HG03354 (cell line): Measurements from ENCODE around the gene ASCC2.
A peak's percentile ranks its signal among the peaks of the same experiment; 100 is the strongest.
"Not testable (repeated sequence)": the region's sequence is repeated elsewhere in the genome, so short reads cannot be mapped to it uniquely, and the experiment has no call there.

ENCODE experiments used
- ATAC-seq: cut with Tn5 transposase; IDR thresholded peaks from one replicate; pipeline ENCODE4 v1.9.1; 2021; ENCODE audit warnings: mild to moderate bottlenecking; ENCODE audit not compliant: unreplicated experiment, poor library complexity, severe bottlenecking

The ASCC2 gene

DNA sequence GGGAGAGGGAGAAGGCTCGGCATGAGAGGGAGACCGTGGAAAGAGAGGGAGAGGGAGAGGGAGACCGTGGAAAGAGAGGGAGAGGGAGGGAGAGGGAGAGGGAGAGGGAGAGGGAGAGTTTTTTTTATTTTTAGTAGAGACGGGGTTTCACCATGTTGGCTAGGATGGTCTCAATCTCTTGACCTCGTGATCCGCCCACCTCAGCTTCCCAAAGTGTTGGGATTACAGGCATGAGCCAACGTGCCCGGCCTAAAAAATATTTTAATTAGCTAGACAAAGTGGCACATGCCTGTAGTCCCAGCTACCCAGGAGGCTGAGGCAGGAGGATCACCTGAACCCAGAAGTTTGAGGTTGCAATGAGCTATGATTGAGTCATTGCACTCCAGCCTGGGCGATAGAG lies 21.0 kb upstream of the ASCC2 start:
- ATAC-seq, result not testable (repeated sequence)

DNA sequence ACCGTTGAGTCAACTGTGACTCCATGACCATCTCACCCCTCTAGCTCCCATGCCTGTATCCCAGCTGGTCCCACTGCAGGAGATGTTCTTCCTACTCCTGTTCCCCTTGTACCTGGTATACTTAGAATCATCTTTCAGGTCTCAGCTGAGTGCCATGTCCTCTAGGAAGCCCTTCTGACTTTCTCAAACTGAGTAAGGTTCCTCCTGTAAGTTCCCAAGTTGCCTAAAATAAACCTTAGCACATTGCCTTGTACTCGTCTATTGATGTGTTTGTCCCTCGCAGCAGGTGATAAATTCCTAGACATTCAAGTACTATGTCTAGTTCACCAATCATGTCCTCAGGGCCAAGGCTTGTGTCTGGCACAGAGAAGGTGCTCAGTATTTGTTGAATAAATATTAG lies 18.4 kb upstream of the ASCC2 start:
- no peak for ATAC-seq

DNA sequence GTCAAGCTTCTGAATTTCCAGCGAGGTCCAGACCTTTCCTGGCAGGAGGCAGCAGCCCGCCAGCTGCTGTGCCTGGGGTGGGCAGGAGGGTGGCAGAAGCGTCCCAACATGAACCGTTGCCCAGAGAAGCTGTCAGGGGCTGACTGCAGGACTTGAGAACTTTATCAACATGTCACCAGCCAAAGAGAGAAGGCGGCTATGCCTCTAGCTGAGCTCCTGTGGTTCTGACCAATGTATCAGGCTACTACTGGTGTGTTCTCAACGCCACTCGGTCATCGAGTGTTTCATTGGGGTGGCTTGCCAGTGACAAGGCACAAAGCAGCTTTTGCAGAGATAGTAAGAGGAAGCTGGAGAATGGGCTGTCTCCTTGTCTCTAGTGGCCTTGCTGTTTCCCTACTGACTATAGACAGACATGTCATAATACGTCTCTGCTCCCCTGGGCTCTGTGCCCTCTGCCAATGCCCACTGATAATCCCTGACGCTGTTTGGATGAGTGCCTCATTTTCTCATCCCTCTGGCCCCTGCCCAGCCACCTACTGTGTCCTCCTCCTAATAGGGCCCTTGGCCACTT lies 17.6 kb upstream of the ASCC2 start:
- no peak for ATAC-seq

DNA sequence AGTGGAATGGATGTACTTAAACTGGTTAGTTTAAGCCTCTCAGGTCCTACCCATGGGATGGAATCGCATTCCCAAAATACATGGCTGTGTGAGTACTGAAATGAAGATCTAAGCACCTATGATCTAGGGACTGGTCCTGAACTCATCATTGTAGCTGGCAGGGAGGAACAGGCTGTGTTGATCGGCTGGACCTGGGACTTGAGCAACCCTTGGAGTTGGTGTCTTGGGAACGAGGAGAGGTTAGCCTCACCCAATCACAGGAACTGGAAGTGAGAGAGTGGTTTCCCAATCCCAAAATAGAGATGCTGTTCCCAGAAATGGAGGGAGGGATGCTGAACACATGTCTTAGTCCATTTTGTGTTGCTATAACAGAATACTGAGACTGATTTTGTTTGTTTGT lies 16.4 kb upstream of the ASCC2 start:
- ATAC-seq, result no peak

DNA sequence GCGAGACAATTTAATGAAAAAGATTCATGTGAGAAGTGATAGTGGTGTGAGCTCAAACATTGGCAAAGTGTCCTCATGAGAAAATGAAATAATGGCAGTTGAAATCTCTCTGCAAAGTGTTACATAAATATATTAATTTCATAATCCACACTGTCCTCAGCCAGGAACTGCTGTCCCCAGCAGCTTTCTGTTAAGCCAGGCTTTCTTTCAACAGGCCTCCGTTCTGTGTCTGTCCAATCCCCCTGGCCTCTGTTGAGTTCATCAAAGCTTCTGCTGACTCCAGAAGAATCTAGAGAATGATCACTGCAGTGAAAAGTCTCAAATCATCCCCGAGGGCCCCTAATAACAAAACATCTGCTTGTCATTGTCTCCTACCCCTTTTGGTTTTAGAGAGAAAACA lies 10.0 kb upstream of the ASCC2 start:
- no peak for ATAC-seq

DNA sequence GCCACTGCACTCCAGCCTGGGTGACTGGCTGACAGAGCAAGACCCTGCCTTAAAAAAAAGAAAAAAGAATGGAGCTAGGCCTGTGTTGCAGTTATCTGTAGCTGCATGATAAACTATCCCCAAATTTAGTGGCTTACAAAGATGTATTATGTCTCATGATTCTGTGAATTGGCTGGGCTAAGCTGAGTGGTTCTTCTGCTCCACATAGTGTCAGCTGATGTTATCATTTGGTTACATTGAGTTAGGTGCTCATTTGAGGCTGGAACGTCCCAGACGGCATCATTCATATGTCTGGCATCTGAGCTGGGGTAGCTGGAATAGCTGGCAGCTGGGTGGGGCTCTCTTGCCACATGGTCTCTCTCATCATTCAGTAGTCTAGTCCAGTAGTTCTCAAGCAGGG lies 8.2 kb upstream of the ASCC2 start:
- no peak for ATAC-seq

DNA sequence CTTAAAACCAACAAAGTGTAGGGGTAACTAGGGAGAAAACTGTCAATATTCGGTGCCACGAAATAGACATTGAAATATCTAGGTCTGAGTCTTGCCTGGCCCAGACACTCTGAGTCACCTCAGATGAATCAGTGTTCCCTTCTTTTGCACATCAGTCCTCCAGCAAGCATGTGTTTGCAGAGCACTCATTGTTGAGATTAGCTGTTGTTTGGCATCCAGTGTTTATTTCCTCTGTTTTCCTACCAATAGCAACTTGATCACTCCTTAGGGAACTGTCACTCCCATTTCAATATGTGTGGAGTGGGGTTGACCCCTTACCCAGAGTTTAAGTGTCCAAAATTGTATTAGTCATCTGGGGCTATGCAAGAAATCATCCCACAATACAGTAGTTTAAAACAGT lies 4.7 kb upstream of the ASCC2 start:
- no peak for ATAC-seq

DNA sequence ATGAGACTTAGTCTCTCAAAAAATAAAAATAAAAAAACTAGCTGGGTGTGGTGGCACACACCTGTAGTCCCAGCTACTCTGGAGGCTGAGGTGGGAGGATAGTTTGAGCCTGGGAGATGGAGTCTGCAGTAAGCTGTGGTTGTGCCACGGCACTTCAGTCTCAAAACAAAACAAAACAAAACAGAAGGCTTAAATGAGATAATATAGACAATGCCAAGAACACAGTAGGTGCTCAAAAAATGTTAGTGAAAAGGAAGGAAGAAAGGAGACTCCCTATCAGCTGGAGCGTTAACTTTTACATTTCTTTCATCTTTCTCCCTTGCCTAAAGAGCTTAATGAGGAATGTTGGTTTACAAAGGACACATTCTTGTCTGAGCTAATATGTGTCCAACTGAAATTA lies 4.1 kb upstream of the ASCC2 start:
- no peak for ATAC-seq

DNA sequence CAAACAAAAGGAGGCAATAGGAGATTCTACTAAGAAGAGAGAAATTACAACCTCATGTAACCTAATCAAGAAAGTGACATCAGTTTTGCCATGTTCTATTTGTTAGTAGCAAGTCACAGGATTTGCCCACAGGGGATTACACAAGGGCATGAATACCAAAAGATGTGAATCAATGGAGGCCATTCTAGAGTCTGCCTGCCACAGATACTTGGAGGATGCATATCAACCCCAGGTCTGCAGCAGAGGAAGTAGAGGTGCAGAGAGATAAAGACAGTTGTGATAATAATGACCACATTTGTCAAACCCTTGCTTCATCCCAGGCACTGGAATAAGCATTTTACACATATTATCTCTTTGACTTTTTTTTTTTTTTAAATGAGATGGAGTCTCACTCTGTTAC lies 2.4 kb upstream of the ASCC2 start:
- ATAC-seq, result no peak

DNA sequence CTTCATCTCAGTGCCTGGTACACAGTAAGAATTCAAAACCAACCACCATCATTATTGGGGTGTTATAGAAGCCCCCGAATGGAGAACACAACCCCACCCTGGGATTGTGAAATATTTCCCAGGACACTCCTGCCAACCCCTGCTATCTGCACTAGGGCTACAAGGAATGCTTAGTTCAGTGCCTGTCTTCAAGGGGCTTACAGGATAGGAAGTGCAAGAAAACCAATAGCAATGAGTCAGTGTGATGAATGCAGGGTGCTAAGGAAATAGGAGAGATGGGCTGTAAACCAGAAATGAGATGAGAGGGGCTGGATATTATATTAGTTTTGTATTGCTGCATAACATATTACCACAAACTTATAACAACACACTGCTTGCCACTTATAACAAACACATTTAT lies 965 bp upstream of the ASCC2 start:
- ATAC-seq, result no peak

DNA sequence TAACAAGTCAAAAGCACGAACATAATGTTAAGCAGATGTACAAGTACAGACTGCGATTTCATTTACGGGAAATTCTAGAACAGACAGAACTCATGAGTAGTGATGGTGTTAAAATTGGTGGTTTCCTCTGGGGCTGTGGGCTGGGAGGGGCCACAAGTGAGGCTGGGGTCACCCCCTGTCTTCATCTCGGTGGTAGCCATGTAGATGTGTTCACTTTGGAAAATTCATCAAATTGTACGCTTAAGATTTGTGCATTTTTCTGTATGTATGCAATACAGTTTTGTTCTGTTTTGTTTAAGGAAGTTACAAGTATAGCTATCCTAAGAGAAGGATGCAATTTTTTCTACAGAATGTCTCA lies 504 bp upstream of the ASCC2 start:
- peak; percentile 8 for ATAC-seq

DNA sequence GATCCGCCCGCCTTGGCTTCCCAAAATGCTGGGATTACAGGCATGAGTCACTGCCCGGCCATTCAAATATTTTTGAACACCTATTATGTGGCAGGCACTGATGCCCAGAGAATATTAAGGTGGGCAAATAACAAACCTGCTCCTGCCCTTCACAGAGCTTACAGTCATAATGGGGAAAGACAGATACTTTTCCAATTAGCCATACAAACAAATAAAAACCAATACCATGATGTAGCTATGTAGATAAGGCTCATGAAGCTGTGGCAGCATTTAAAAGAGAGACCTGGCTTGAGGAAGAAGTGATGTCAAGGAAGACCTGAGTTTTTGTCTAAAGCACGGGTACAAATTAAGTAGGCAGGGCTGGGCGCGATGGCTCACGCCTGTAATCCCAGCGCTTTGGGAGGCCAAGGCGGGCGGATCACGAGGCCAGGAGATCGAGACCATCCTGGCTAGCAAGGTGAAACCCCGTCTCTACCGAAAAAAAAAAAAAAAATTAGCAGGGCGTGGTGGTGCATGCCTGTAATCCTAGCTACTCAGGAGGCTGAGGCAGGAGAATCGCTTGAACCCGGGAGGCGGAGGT lies 1.2 kb downstream of the ASCC2 start:
- ATAC-seq, result not testable (repeated sequence)

DNA sequence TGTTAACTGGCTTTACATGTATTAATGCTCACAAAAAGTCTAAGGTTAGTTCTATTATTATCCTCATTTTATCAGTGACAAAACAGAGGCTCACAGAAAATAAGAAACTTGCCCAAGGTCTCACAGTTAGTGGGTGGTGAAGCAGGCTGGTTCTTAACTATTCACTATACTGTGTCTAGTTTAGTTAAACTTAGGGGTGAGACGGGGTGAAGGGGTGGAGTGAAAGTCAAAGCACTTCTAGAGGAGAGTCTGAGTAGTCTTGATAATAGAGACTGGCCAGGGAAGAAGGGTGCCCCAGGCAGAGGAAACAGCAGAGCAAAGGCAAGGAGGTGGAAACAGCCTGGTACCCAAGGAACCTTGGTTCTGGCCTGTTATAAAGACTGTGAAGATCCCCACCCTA lies 4.0 kb downstream of the ASCC2 start:
- ATAC-seq, result no peak

DNA sequence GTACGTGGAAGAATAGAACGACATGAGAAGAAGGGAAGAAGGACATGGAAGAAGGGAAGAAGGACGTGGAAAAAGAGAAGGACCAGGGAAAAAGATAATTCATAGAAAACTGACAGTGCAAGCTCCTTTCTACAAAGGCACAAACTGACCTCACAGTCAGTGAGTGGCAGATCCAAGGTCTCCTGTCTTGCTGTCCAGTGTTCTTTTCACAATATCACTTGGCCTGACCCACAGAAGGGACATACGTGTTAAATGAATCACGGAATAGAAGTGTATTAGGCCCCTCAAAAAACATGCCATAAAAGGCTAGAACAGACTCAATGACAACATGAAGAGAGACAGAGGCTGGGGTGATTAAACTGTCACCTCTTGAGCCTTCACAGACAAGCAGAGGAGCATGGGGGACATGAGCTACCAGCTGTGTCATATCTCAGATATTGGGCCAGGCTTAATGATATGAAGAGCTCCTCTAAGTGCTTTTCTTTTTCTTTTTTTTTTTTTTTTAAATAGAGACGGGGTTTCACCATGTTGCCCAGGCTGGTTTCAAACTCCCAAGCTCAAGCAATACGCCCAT lies 4.6 kb downstream of the ASCC2 start:
- ATAC-seq, result no peak

DNA sequence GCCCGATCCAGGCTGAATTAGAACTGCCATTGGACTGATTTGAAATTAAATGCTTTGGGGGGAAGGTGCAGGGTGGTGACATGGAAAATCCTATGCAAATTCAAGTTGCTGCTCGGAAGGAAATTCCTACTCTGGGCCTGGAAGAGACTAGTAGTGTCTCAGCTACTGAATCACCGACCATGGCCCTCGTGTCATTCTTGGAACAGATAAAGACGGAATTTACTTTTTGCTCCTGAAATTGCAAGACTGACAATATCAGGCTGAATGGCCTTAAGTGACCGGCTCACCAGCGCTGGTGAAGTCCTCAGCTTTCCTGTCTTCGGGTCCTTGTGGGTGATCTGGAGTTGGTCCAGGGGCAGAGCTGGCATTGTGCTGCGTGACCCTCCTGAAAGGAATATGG lies 6.1 kb downstream of the ASCC2 start:
- no peak for ATAC-seq

DNA sequence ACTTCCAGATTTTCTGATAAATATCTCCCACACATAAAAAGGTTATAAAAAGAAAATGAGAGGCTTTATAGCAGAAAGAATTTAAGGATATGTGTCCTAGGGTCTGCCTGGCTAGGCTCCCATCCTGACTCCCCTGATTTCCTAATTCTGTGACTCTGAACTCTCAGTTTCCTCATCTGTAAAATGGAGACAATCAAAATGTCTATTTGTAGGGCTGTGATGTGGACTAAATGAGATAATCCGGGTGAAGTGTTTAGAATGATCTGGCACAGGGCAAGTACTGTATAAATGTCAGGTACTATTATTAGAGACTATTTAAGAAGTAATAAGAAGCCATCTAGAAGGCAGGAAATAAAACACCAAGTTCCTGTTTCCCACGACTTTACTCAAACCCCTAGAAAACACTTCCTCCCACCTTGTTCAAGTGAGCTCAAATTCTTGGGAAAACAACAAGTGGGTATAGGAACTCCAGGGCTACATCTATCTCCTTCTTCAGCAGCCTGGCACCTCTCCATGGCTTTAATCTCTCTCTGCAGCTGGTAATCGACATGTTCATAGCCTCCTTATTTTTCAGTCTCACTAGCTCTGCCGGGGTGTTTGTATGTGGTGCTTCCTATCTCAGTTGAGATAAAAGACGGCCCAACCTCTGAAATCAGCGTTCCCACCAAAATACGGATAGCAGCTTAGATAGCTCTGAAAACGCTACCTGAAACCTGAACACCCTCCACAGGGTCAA lies 6.7 kb downstream of the ASCC2 start:
- ATAC-seq, result no peak

DNA sequence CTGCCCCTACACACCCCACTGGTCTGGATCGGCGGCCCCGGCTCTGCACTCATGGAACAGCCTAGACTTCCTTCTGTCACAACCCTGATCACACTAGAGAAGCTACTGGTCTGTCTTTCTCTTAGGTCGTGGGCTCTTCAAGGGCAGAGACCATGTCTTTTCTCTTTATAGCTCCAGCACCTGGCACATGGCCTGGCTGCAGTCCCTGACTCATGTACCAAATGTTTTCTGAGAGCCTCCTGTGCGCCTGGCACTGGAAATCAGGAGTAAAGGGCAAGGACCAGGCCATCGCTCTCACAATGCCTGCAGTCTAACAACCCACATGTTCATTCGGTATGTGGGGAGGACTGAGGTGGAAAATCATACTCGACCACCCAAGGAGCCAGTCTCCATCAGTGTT lies 7.5 kb downstream of the ASCC2 start:
- no peak for ATAC-seq

DNA sequence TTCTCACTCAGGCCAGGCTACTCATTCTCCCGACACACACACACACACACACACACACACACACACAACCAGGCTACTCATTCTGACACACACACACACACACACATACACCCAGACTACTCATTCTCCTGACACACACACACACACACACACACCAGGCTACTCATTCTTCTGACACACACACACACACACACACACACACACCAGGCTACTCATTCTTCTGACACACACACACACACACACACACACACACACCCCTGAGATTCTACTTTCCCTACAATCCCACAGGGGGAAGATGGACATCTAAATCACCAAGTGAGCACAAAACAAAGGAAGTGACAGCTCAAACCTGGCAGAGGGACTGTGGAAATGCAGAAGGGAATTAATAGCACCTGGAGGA lies 10.3 kb downstream of the ASCC2 start:
- ATAC-seq, result not testable (repeated sequence)

DNA sequence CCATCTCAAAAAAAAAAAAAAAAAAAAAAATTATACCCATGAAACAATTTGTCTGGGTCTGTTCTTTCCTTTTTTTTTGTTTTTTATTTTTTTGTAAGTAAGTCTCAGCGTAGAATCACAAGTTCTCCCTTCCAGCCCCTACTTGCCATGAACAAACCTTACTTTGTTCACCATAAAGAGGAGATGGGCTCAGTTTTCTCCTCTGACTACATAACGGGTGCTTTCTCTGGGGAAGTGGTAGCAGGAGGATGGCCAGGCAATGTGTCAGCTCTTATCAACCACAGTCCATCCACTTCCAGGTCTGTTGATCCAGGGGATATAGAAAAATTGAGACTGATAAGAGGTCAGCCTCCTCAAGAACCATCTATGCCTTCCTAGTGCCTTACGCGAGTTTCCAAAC lies 11.0 kb downstream of the ASCC2 start:
- no peak for ATAC-seq

DNA sequence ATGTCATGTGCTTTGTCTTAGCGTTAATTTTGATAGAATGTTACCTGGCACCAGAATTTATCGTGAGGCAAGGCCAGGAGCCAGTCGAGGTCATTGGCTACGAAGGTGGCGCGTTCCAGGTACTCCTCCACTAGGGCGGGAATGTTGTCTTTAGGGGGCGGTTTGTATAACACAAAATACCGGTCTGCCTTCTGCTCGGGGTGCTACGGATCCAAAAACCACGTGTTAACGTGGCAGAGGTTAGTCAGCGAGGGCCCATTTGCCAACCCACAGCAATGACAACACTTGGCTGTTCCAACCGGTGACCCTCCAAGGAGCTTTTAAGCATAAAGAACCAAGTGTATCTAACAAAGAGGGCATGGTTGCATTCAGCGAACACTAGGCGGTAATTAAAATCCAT lies 12.5 kb downstream of the ASCC2 start:
- ATAC-seq, result no peak

DNA sequence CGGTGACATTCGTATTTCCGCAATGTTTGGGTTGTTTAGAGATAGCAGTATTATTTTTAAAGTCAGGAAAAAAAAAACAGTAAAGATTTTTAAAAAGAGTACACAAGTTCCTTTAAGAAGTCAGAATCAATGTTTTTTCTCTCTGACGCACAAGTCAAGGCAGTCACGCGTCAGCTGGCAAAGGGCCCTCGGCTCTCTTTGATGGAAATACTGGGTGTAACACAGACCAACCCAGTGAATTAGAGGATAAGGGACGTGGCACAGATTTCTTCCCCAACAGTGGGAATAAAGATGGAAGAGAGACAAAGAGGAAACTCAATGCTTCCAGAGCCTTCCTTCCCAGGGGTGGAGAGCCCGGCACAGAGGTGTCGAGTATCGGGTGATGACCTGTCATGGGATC lies 13.4 kb downstream of the ASCC2 start:
- ATAC-seq, result no peak
